IMR-90 (cell line): Measurements from ENCODE around the gene ZNF746. TPM values are rescaled to one million over a fixed set of nuclear protein-coding genes. Genes with fewer than 3 reads are reported as not detected.

Experiments
- ATAC-seq: fragments of 200-7000 bp; cut with Tn5 transposase; 2 replicates; pipeline ENCODE4 v1.9.1; 2020; ENCODE audit warnings: low read depth, mild to moderate bottlenecking, moderate library complexity
- BruUV-seq: library from RNA; stranded (reverse); fragments of 400-500 nt; replicated peaks from 2 replicates; lab custom pipeline; 2021; lab: Mats Ljungman, UMichigan
- CTCF ChIA-PET: fragments of 300-600 bp; formaldehyde crosslinking; extraction: SDS; loops from one replicate; lab custom pipeline; 2021; ENCODE audit warnings: antibody characterized with exemption; lab: Yijun Ruan, JAX
- POLR2A ChIA-PET: fragments of 300-600 bp; sonication (Branson Sonifier 250); formaldehyde crosslinking; loops from one replicate; lab custom pipeline; 2022; ENCODE audit warnings: antibody characterized with exemption; ENCODE audit not compliant: unreplicated experiment; lab: Charles Lee
- DNase-seq: peaks from one replicate; pipeline ENCODE4 v3.0.0; 2013
- H2AFZ ChIP-seq: replicated peaks from 2 replicates; pipeline ENCODE3; 2013; ENCODE audit warnings: low read length, mild to moderate bottlenecking; ENCODE audit not compliant: poor library complexity
- H2AK5ac ChIP-seq: 2 replicates; pipeline ENCODE4 v1.6.1; 2013; ENCODE audit warnings: low read depth, low read length, inconsistent platforms
- H2AK9ac ChIP-seq: replicated peaks from 2 replicates; pipeline ENCODE3; 2013; ENCODE audit warnings: mild to moderate bottlenecking, low read depth, low read length, moderate library complexity; ENCODE audit not compliant: poor library complexity
- H2BK120ac ChIP-seq: 2 replicates; pipeline ENCODE4 v1.6.1; 2013; ENCODE audit warnings: low read depth, low read length, inconsistent platforms
- H2BK15ac ChIP-seq: 3 replicates; pipeline ENCODE4 v1.6.1; 2013; ENCODE audit warnings: low read depth, low read length, inconsistent platforms
- H2BK20ac ChIP-seq: 2 replicates; pipeline ENCODE4 v1.6.1; 2013; ENCODE audit warnings: low read depth, mild to moderate bottlenecking, inconsistent platforms, low read length, moderate library complexity
- H2BK5ac ChIP-seq: 2 replicates; pipeline ENCODE4 v1.6.1; 2013; ENCODE audit warnings: mild to moderate bottlenecking, low read depth, low read length, inconsistent platforms; ENCODE audit not compliant: poor library complexity, severe bottlenecking
- H3K14ac ChIP-seq: replicated peaks from 2 replicates; pipeline ENCODE4 v1.6.1; 2013; ENCODE audit warnings: low read depth, low read length, inconsistent platforms
- H3K18ac ChIP-seq: 2 replicates; pipeline ENCODE4 v1.6.1; 2013; ENCODE audit warnings: low read depth, low read length, control low read depth
- H3K23ac ChIP-seq: 2 replicates; pipeline ENCODE4 v1.6.1; 2013; ENCODE audit warnings: low read depth, low read length, inconsistent platforms
- H3K27ac ChIP-seq: 2 replicates; pipeline ENCODE4 v1.5.1; 2013; ENCODE audit warnings: mild to moderate bottlenecking, control low read depth, low read length; ENCODE audit not compliant: insufficient read depth
- H3K27me3 ChIP-seq: 2 replicates; pipeline ENCODE4 v1.6.1; 2013; ENCODE audit warnings: low read length; ENCODE audit not compliant: control insufficient read depth, insufficient read depth
- H3K36me3 ChIP-seq: 2 replicates; pipeline ENCODE4 v1.6.1; 2013; ENCODE audit warnings: low read length, mixed read lengths; ENCODE audit not compliant: control insufficient read depth, insufficient read depth
- H3K4ac ChIP-seq: 2 replicates; pipeline ENCODE4 v1.6.1; 2013; ENCODE audit warnings: low read depth, low read length, inconsistent platforms
- H3K4me1 ChIP-seq: 2 replicates; pipeline ENCODE4 v1.6.1; 2013; ENCODE audit warnings: low read length, mixed read lengths; ENCODE audit not compliant: control insufficient read depth, insufficient read depth
- H3K4me2 ChIP-seq: 2 replicates; pipeline ENCODE4 v1.6.1; 2013; ENCODE audit warnings: low read depth, mild to moderate bottlenecking, control low read depth, low read length, moderate library complexity
- H3K4me3 ChIP-seq: 2 replicates; pipeline ENCODE4 v1.5.1; 2013; ENCODE audit warnings: low read depth, mild to moderate bottlenecking, control low read depth, low read length, moderate library complexity; ENCODE audit not compliant: insufficient read depth
- H3K56ac ChIP-seq: 2 replicates; pipeline ENCODE4 v1.6.1; 2013; ENCODE audit warnings: low read length, inconsistent platforms; ENCODE audit not compliant: insufficient read depth; ENCODE audit errors: extremely low read depth
- H3K79me1 ChIP-seq, 2 experiments: 2 replicates each; pipeline ENCODE4 v1.6.1; 2013; ENCODE audit warnings: low read length in 2 of 2, inconsistent platforms in 1 of 2, low read depth in 1 of 2
- H3K9ac ChIP-seq: 2 replicates; pipeline ENCODE4 v1.6.1; 2013; ENCODE audit warnings: low read depth, low read length, control low read depth
- H3K9me1 ChIP-seq: 2 replicates; pipeline ENCODE4 v1.6.1; 2013; ENCODE audit warnings: low read length, inconsistent platforms; ENCODE audit not compliant: insufficient read depth
- H3K9me3 ChIP-seq: 2 replicates; pipeline ENCODE4 v1.6.1; 2013; ENCODE audit warnings: low read length; ENCODE audit not compliant: control insufficient read depth, insufficient read depth
- H4K20me1 ChIP-seq: 2 replicates; pipeline ENCODE4 v1.6.1; 2013; ENCODE audit warnings: low read length, inconsistent platforms; ENCODE audit not compliant: insufficient read depth
- H4K5ac ChIP-seq: 2 replicates; pipeline ENCODE4 v1.6.1; 2013; ENCODE audit warnings: mild to moderate bottlenecking, low read depth, low read length, control low read depth
- H4K8ac ChIP-seq, 2 experiments: 2 replicates each; pipeline ENCODE4 v1.6.1; 2013; ENCODE audit warnings: low read depth in 2 of 2, low read length in 2 of 2, control low read depth in 1 of 2, inconsistent platforms in 1 of 2
- H4K91ac ChIP-seq: 2 replicates; pipeline ENCODE4 v1.6.1; 2013; ENCODE audit warnings: low read depth, low read length, inconsistent platforms; ENCODE audit not compliant: insufficient read depth
- BHLHE40 ChIP-seq: fragments of 150-350 bp; IDR thresholded peaks from 2 replicates; pipeline ENCODE4 v1.6.1; 2016; ENCODE audit warnings: mild to moderate bottlenecking, low read depth, low read length
- CHD1 ChIP-seq: IDR thresholded peaks from 2 replicates; pipeline ENCODE4 v1.6.1; 2012; ENCODE audit warnings: low read depth, low read length, improper control_type of control experiment
- CTCF ChIP-seq: conservative IDR thresholded peaks from 2 replicates; pipeline ENCODE4 v1.5.1; 2012; ENCODE audit warnings: mild to moderate bottlenecking, low read depth, low read length, improper control_type of control experiment
- ELK1 ChIP-seq: fragments of 150-350 bp; IDR thresholded peaks from 2 replicates; pipeline ENCODE4 v1.6.1; 2016; ENCODE audit warnings: low read depth, mild to moderate bottlenecking, low read length, moderate library complexity, borderline replicate concordance
- FOS ChIP-seq: fragments of 150-350 bp; IDR thresholded peaks from 2 replicates; pipeline ENCODE4 v1.6.1; 2016; ENCODE audit warnings: low read depth, low read length
- MAFK ChIP-seq: IDR thresholded peaks from 2 replicates; pipeline ENCODE4 v1.6.1; 2012; ENCODE audit warnings: low read depth, low read length, improper control_type of control experiment
- MAZ ChIP-seq: IDR thresholded peaks from 2 replicates; pipeline ENCODE4 v1.6.1; 2012; ENCODE audit warnings: low read depth, mild to moderate bottlenecking, low read length, improper control_type of control experiment, moderate library complexity, borderline replicate concordance
- MXI1 ChIP-seq: IDR thresholded peaks from 2 replicates; pipeline ENCODE4 v1.6.1; 2012; ENCODE audit warnings: low read depth, mild to moderate bottlenecking, low read length, moderate library complexity, borderline replicate concordance
- NFE2L2 ChIP-seq: fragments of 150-350 bp; IDR thresholded peaks from 2 replicates; pipeline ENCODE4 v1.6.1; 2016; ENCODE audit warnings: low read depth, mild to moderate bottlenecking, low read length
- USF2 ChIP-seq: fragments of 150-350 bp; IDR thresholded peaks from 2 replicates; pipeline ENCODE4 v1.6.1; 2017; ENCODE audit warnings: mild to moderate bottlenecking, antibody characterized with exemption, low read length, low read depth
- WGBS, 2 experiments: methylation state at CpG; one replicate each; pipeline versions ENCODE4 v1.1.5 to v1.1.7; 2013; ENCODE audit warnings: missing lambda C conversion rate in 2 of 2; ENCODE audit not compliant: insufficient read length in 1 of 2; ENCODE audit errors: extremely low coverage in 2 of 2; 5-methylcytosine and 5-hydroxymethylcytosine counted together
- dilution Hi-C: fragments of 300-500 bp; cut with HindIII; formaldehyde crosslinking; loops from one replicate; pipeline ENCODE4 v1.14.3; 2018; ENCODE audit warnings: low sequenced_read_pairs; ENCODE audit not compliant: unreplicated experiment
- in situ Hi-C: fragments of 300-500 bp; cut with MboI; formaldehyde crosslinking; loops from 3 replicates; pipeline ENCODE4 v1.14.3; 2019; ENCODE audit warnings: low sequenced_read_pairs, inconsistent platforms, mixed read lengths
- intact Hi-C: fragments of 100-400 bp; cut with micrococcal nuclease; formaldehyde crosslinking; loops from 2 replicates; pipeline ENCODE4 v1.10.0; 2022
- polyA plus RNA-seq, 3 experiments: library from polyadenylated mRNA; depleted of rRNA; stranded (reverse); fragments of >200 nt; gene quantifications; 2 replicates each; pipeline ENCODE4 v1.2.3, GENCODE V29; 2012; ENCODE audit warnings: low replicate concordance in 1 of 3
- total RNA-seq: library from RNA; depleted of rRNA; stranded (reverse); fragments of >200 nt; gene quantifications from 2 replicates; pipeline ENCODE4 v1.2.3, GENCODE V29; 2012

ZNF746 gene
- total and polyA plus RNA-seq, 2 of the 4 experiments (the other 2 are of a cell fraction), result 6.6 to 8.4 TPM

- no CpG with 5 or more reads among the region's 6 CpGs for WGBS, 2 experiments
- H3K4me2 ChIP-seq, result no peak overlapping the region
- H3K14ac ChIP-seq, result no peak overlapping the region
- H4K5ac ChIP-seq, result no peak overlapping the region
- H3K27me3 ChIP-seq, result no peaks in the 10 kb centered on the region
- BruUV-seq, result no TSS peak
- H3K56ac ChIP-seq, result no peak overlapping the region
- ChIA-PET CTCF (interaction anchor here (0.5 kb wide), 1 partner anchor 38 kb away, joined by 4 read pairs; no protein-coding TSS in a partner anchor), POLR2A (no interaction called here)
- in situ Hi-C loops, result no loop called here
- no peak overlapping the region for H3K18ac ChIP-seq
- dilution Hi-C loops, result no loop called here
- DNase-seq (no peak), ATAC-seq (no peak)
- no peak overlapping the region for H2BK120ac ChIP-seq
- no peaks in the 10 kb centered on the region for H3K9me3 ChIP-seq
- no peak overlapping the region for H3K9ac ChIP-seq
- no peaks in the 10 kb centered on the region for H3K4me1 ChIP-seq
- no peak overlapping the region for H3K23ac ChIP-seq
- H3K9me1 ChIP-seq, result peaks cover 4% of the 10 kb centered on the region
- H2AK5ac ChIP-seq, result no peak overlapping the region
- H3K36me3 ChIP-seq, result peaks cover 40% of the 10 kb centered on the region
- H4K91ac ChIP-seq, result no peak overlapping the region
- H2AFZ ChIP-seq, result no peak overlapping the region
- H4K20me1 ChIP-seq, result no peaks in the 10 kb centered on the region
- no peak for TF ChIP-seq NFE2L2
- TF ChIP-seq BHLHE40, result no peak
- no peak for TF ChIP-seq CHD1
- TF ChIP-seq USF2, result no peak
- no peak for TF ChIP-seq MXI1
- TF ChIP-seq MAFK, result no peak
- no peak for TF ChIP-seq ELK1
- no peak for TF ChIP-seq FOS
- no peak for TF ChIP-seq MAZ
- TF ChIP-seq CTCF, result no peak
- peaks cover 0 to 12% of the 10 kb centered on the region in 2 experiments; a peak in 2 of 4 replicates for H3K79me1 ChIP-seq
- no peak overlapping the region for H3K27ac ChIP-seq
- H2BK5ac ChIP-seq, result no peak overlapping the region
- no peak overlapping the region for H3K4me3 ChIP-seq
- no peak overlapping the region for H4K8ac ChIP-seq
- H2BK15ac ChIP-seq, result no peak overlapping the region
- H2BK20ac ChIP-seq, result no peak overlapping the region
- no peak overlapping the region for H2AK9ac ChIP-seq
- intact Hi-C loops, result no loop called here
- H3K4ac ChIP-seq, result no peak overlapping the region
These were observed 53.3 kb downstream of the ZNF746 start for GRCh38 chr7:149444287-149444686.
